ENCODE results near the gene BYSL. TPM values are rescaled to one million over a fixed set of nuclear protein-coding genes. Genes with fewer than 3 reads are reported as not detected.

The BYSL gene
- total RNA-seq, 5 donors from 2014 or later (not counting 1 experiment from before 2014, with no cell fraction given), result 3.5 to 20.5 (median 15.0) TPM

- H3K4me3 Mint-ChIP-seq, result no peak overlapping the region
- no peak overlapping the region for H3K27ac ChIP-seq (ENCODE audit: low read length)
- H3K9me3 Mint-ChIP-seq, result no peaks in the 10 kb centered on the region
- peaks cover 35 to 48% (median 46%) of the 10 kb centered on the region in 3 donors for H3K4me1 Mint-ChIP-seq
- ChIA-PET CTCF (no interaction called here), POLR2A (interaction anchor here (0.5 to 1.0 kb wide), 3 partner anchors 9 to 90 kb away, joined by 3 to 12 read pairs (median 3); no protein-coding TSS in a partner anchor)
- WGBS (ENCODE audit: insufficient coverage), result 93% methylated on average over 5 of the region's 6 CpGs
- peaks cover 27% of the 10 kb centered on the region for H3K36me3 Mint-ChIP-seq
- DNase-seq, result no peak
- peak overlapping the region in 1 of 2 donors; percentile 50 for H3K27ac Mint-ChIP-seq
- no peaks in the 10 kb centered on the region for H3K27me3 ChIP-seq (replicated peaks in 1 of 2; ENCODE audit: control insufficient read depth in 2 of 2, extremely low read depth in 1 of 2, insufficient read depth in 2 of 2, low read length in 1 of 2)
- H3K9me3 ChIP-seq, result no peaks in the 10 kb centered on the region
- H3K36me3 ChIP-seq (ENCODE audit: control insufficient read depth in 2 of 2, extremely low read depth in 1 of 2, insufficient read depth in 1 of 2, low read length in 1 of 2), result peaks cover 1 to 50% of the 10 kb centered on the region in 2 donors
- H3K4me3 ChIP-seq (ENCODE audit: control insufficient read depth in 1 of 2, extremely low read depth in 1 of 2, low read length in 1 of 2), result no peak overlapping the region
- ATAC-seq (replicated peaks in 1 of 4), result no peak
- H3K4me1 ChIP-seq (ENCODE audit: control insufficient read depth in 1 of 2, extremely low read depth in 1 of 2, insufficient read depth in 2 of 2, low read length in 2 of 2), result peaks cover 8 to 39% of the 10 kb centered on the region in 2 experiments
- H3K27me3 Mint-ChIP-seq, result no peaks in the 10 kb centered on the region
Observed at GRCh38 chr6:41927253-41927652, 6.0 kb downstream of the BYSL start.

- Histone ChIP-seq H3K4me3 (ENCODE audit: control insufficient read depth in 1 of 2, extremely low read depth in 1 of 2, low read length in 1 of 2) (no peak overlapping the region), H3K27ac (ENCODE audit: low read length) (no peak overlapping the region), H3K9me3 (no peaks in the 10 kb centered on the region), H3K27me3 (replicated peaks in 1 of 2; ENCODE audit: control insufficient read depth in 2 of 2, extremely low read depth in 1 of 2, insufficient read depth in 2 of 2, low read length in 1 of 2) (no peaks in the 10 kb centered on the region), H3K4me1 (ENCODE audit: control insufficient read depth in 1 of 2, extremely low read depth in 1 of 2, insufficient read depth in 2 of 2, low read length in 2 of 2) (peaks cover under 1 to 30% of the 10 kb centered on the region in 2 experiments), H3K36me3 (ENCODE audit: control insufficient read depth in 2 of 2, extremely low read depth in 1 of 2, insufficient read depth in 1 of 2, low read length in 1 of 2) (peaks cover 6 to 66% of the 10 kb centered on the region in 2 donors)
- Mint-ChIP-seq H3K36me3 (peaks cover 41% of the 10 kb centered on the region), H3K27me3 (no peaks in the 10 kb centered on the region), H3K4me1 (peaks cover 23 to 36% (median 35%) of the 10 kb centered on the region in 3 donors), H3K27ac (no peak overlapping the region), H3K4me3 (no peak overlapping the region), H3K9me3 (no peaks in the 10 kb centered on the region)
- CTCF ChIA-PET, result interaction anchor here in 1 of 2 donors (0.5 kb wide), 1 partner anchor 9 kb away, joined by 5 read pairs; no protein-coding TSS in a partner anchor
- no peak for DNase-seq
- ATAC-seq (replicated peaks in 1 of 4), result no peak
- POLR2A ChIA-PET, result no interaction called here
- 92% methylated on average over 5 of the region's 6 CpGs for WGBS (ENCODE audit: insufficient coverage)
Observed at GRCh38 chr6:41929924-41930323, 8.6 kb downstream of the BYSL start.

GRCh38 chr6:41931792-41932191, 10.5 kb downstream of the BYSL start:
- Mint-ChIP-seq H3K4me3 (no peak overlapping the region), H3K4me1 (peaks cover 33 to 49% (median 47%) of the 10 kb centered on the region in 3 donors)
- H3K27ac ChIP-seq (ENCODE audit: low read length), result no peak overlapping the region

GRCh38 chr6:41932378-41932777, 11.1 kb downstream of the BYSL start:
- H3K9me3 ChIP-seq, result no peaks in the 10 kb centered on the region
- DNase-seq, result no peak
- Mint-ChIP-seq H3K9me3 (no peaks in the 10 kb centered on the region), H3K36me3 (peaks cover 47% of the 10 kb centered on the region), H3K4me3 (no peak overlapping the region), H3K27ac (peak overlapping the region in 1 of 2 donors; percentile 30), H3K27me3 (no peaks in the 10 kb centered on the region), H3K4me1 (peaks cover 39 to 53% (median 52%) of the 10 kb centered on the region in 3 donors)
- ChIA-PET POLR2A (interaction anchor here in 1 of 2 donors (1.2 kb wide), 1 partner anchor 11 kb away, joined by 3 read pairs; no protein-coding TSS in a partner anchor), CTCF (interaction anchor here (0.6 to 1.2 kb wide), 2 partner anchors 11 to 69 kb away, joined by 5 to 8 read pairs; partner anchors contain the start of genes BYSL (in 1 of the 2) and MED20 (in 1 of the 2))
- no peak for ATAC-seq (replicated peaks in 1 of 4)
- H3K27me3 ChIP-seq (replicated peaks in 1 of 2; ENCODE audit: control insufficient read depth in 2 of 2, extremely low read depth in 1 of 2, insufficient read depth in 2 of 2, low read length in 1 of 2), result no peaks in the 10 kb centered on the region
- no peak overlapping the region for H3K27ac ChIP-seq (ENCODE audit: low read length)
- no peak overlapping the region for H3K4me3 ChIP-seq (ENCODE audit: control insufficient read depth in 1 of 2, extremely low read depth in 1 of 2, low read length in 1 of 2)
- WGBS (ENCODE audit: insufficient coverage), result 96% methylated on average over 15 of the region's 15 CpGs
- peaks cover 8 to 89% of the 10 kb centered on the region in 2 donors for H3K36me3 ChIP-seq (ENCODE audit: control insufficient read depth in 2 of 2, extremely low read depth in 1 of 2, insufficient read depth in 1 of 2, low read length in 1 of 2)
- peaks cover 25 to 42% of the 10 kb centered on the region in 2 experiments for H3K4me1 ChIP-seq (ENCODE audit: control insufficient read depth in 1 of 2, extremely low read depth in 1 of 2, insufficient read depth in 2 of 2, low read length in 2 of 2)

More at GRCh38 chr6:41931792-41932191, 10.5 kb downstream of the BYSL start:
- Histone ChIP-seq H3K4me1 (ENCODE audit: control insufficient read depth in 1 of 2, extremely low read depth in 1 of 2, insufficient read depth in 2 of 2, low read length in 2 of 2) (peaks cover 19 to 38% of the 10 kb centered on the region in 2 experiments), H3K9me3 (no peaks in the 10 kb centered on the region), H3K4me3 (ENCODE audit: control insufficient read depth in 1 of 2, extremely low read depth in 1 of 2, low read length in 1 of 2) (no peak overlapping the region), H3K27me3 (replicated peaks in 1 of 2; ENCODE audit: control insufficient read depth in 2 of 2, extremely low read depth in 1 of 2, insufficient read depth in 2 of 2, low read length in 1 of 2) (no peaks in the 10 kb centered on the region), H3K36me3 (ENCODE audit: control insufficient read depth in 2 of 2, extremely low read depth in 1 of 2, insufficient read depth in 1 of 2, low read length in 1 of 2) (peaks cover 8 to 84% of the 10 kb centered on the region in 2 donors)
- ChIA-PET CTCF (interaction anchor here (0.6 to 1.2 kb wide), 2 partner anchors 10 to 70 kb away, joined by 5 to 8 read pairs; partner anchors contain the start of genes BYSL (in 1 of the 2) and MED20 (in 1 of the 2)), POLR2A (no interaction called here)
- Mint-ChIP-seq H3K9me3 (no peaks in the 10 kb centered on the region), H3K27ac (peak overlapping the region; percentile 11 to 30), H3K27me3 (no peaks in the 10 kb centered on the region), H3K36me3 (peaks cover 47% of the 10 kb centered on the region)
- ATAC-seq (replicated peaks in 1 of 4), result no peak
- 52% methylated on average over 2 of the region's 2 CpGs for WGBS (ENCODE audit: insufficient coverage)
- DNase-seq, result no peak

- peak overlapping the region in 1 of 3 donors; percentile 93 for H3K4me3 Mint-ChIP-seq
- DNase-seq (no peak), ATAC-seq (replicated peaks in 1 of 4) (no peak)
- H3K9me3 Mint-ChIP-seq, result no peaks in the 10 kb centered on the region
- no peaks in the 10 kb centered on the region for H3K9me3 ChIP-seq
- no peaks in the 10 kb centered on the region for H3K27me3 ChIP-seq (replicated peaks in 1 of 2; ENCODE audit: control insufficient read depth in 2 of 2, extremely low read depth in 1 of 2, insufficient read depth in 2 of 2, low read length in 1 of 2)
- ChIA-PET CTCF (interaction anchor here (0.5 to 2.5 kb wide), 8 partner anchors 9 to 514 kb away, joined by 3 to 23 read pairs (median 4); partner anchors contain the start of genes BYSL (in 1 of the 2), MED20 (in 1 of the 2) and TAF8 (in 1 of the 2)), POLR2A (interaction anchor here (0.6 to 1.3 kb wide), 3 partner anchors 10 to 46 kb away, joined by 3 to 6 read pairs (median 4); partner anchors contain the start of genes BYSL (in 1 of the 2) and MED20 (in 1 of the 2))
- WGBS (ENCODE audit: insufficient coverage), result no CpG with 5 or more reads among the region's 7 CpGs
- H3K36me3 Mint-ChIP-seq, result peaks cover 40% of the 10 kb centered on the region
- no peaks in the 10 kb centered on the region for H3K27me3 Mint-ChIP-seq
- H3K4me1 ChIP-seq (ENCODE audit: control insufficient read depth in 1 of 2, extremely low read depth in 1 of 2, insufficient read depth in 2 of 2, low read length in 2 of 2), result peaks cover 40 to 61% of the 10 kb centered on the region in 2 experiments
- H3K36me3 ChIP-seq (ENCODE audit: control insufficient read depth in 2 of 2, extremely low read depth in 1 of 2, insufficient read depth in 1 of 2, low read length in 1 of 2), result peaks cover 8 to 71% of the 10 kb centered on the region in 2 donors
- peak overlapping the region; percentile 72 to 89 for H3K27ac Mint-ChIP-seq
- no peak overlapping the region for H3K4me3 ChIP-seq (ENCODE audit: control insufficient read depth in 1 of 2, extremely low read depth in 1 of 2, low read length in 1 of 2)
- peak overlapping the region; percentile 50 for H3K27ac ChIP-seq (ENCODE audit: low read length)
- H3K4me1 Mint-ChIP-seq, result peaks cover 58 to 75% (median 66%) of the 10 kb centered on the region in 3 donors
Observed at GRCh38 chr6:41934278-41935192, 13.2 kb downstream of the BYSL start.

DNA sequence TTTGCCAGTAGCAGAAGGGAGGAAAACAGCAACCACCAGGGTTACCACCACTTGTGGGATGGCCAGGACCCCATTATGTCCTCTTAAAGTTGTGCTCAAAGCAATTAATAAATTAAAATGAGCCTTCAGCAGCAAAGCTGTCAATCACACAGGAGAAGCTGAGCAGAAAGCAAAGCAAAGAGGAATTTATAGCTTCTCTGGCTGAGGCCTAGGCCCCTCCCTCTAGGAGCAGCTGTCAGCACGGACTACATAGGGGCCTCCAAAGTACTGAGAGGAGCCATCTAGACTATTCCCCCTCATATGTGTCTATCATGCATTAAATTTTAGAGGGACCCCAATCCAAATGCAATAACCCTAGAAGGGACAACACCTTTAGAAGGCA, 13.9 kb downstream of the BYSL start:
- Mint-ChIP-seq H3K27ac (peak overlapping the region; percentile 72 to 89), H3K9me3 (no peaks in the 10 kb centered on the region), H3K4me1 (peaks cover 64 to 81% (median 72%) of the 10 kb centered on the region in 3 donors), H3K36me3 (peaks cover 39% of the 10 kb centered on the region), H3K4me3 (peak overlapping the region in 1 of 3 donors; percentile 93), H3K27me3 (no peaks in the 10 kb centered on the region)
- Histone ChIP-seq H3K4me1 (ENCODE audit: control insufficient read depth in 1 of 2, extremely low read depth in 1 of 2, insufficient read depth in 2 of 2, low read length in 2 of 2) (peaks cover 47 to 67% of the 10 kb centered on the region in 2 experiments), H3K27ac (ENCODE audit: low read length) (peak overlapping the region; percentile 50), H3K4me3 (ENCODE audit: control insufficient read depth in 1 of 2, extremely low read depth in 1 of 2, low read length in 1 of 2) (no peak overlapping the region), H3K27me3 (replicated peaks in 1 of 2; ENCODE audit: control insufficient read depth in 2 of 2, extremely low read depth in 1 of 2, insufficient read depth in 2 of 2, low read length in 1 of 2) (no peaks in the 10 kb centered on the region), H3K36me3 (ENCODE audit: control insufficient read depth in 2 of 2, extremely low read depth in 1 of 2, insufficient read depth in 1 of 2, low read length in 1 of 2) (peaks cover 12 to 64% of the 10 kb centered on the region in 2 donors), H3K9me3 (no peaks in the 10 kb centered on the region)
- POLR2A ChIA-PET, result interaction anchor here (0.7 to 1.3 kb wide), 2 partner anchors 9 to 14 kb away, joined by 3 to 4 read pairs; partner anchors contain the start of genes BYSL (in 1 of the 2) and MED20 (in 1 of the 2)
- 20% methylated on average over 1 of the region's 1 CpG for WGBS (ENCODE audit: insufficient coverage)
- CTCF ChIA-PET, result interaction anchor here (0.5 to 3.8 kb wide), 4 partner anchors 9 to 115 kb away, joined by 5 to 23 read pairs (median 11); partner anchors contain the start of genes BYSL (in 1 of the 2), MED20 (in 1 of the 2) and TAF8 (in 1 of the 2)
- no peak for DNase-seq
- no peak for ATAC-seq (replicated peaks in 1 of 4)

All from T-cell (primary cell).